IMR-90 (cell line): Measurements from ENCODE around the gene SEMA3C. TPM values are rescaled to one million over a fixed set of nuclear protein-coding genes. Genes with fewer than 3 reads are reported as not detected.

Experiments used
- ATAC-seq: fragments of 200-7000 bp; cut with Tn5 transposase; 2 replicates; pipeline ENCODE4 v1.9.1; 2020; ENCODE audit warnings: low read depth, mild to moderate bottlenecking, moderate library complexity
- BruUV-seq: library from RNA; stranded (reverse); fragments of 400-500 nt; replicated peaks from 2 replicates; lab custom pipeline; 2021; lab: Mats Ljungman, UMichigan
- CTCF ChIA-PET: fragments of 300-600 bp; formaldehyde crosslinking; extraction: SDS; loops from one replicate; lab custom pipeline; 2021; ENCODE audit warnings: antibody characterized with exemption; lab: Yijun Ruan, JAX
- POLR2A ChIA-PET: fragments of 300-600 bp; sonication (Branson Sonifier 250); formaldehyde crosslinking; loops from one replicate; lab custom pipeline; 2022; ENCODE audit warnings: antibody characterized with exemption; ENCODE audit not compliant: unreplicated experiment; lab: Charles Lee
- DNase-seq: peaks from one replicate; pipeline ENCODE4 v3.0.0; 2013
- H2AFZ ChIP-seq: replicated peaks from 2 replicates; pipeline ENCODE3; 2013; ENCODE audit warnings: low read length, mild to moderate bottlenecking; ENCODE audit not compliant: poor library complexity
- H2AK5ac ChIP-seq: 2 replicates; pipeline ENCODE4 v1.6.1; 2013; ENCODE audit warnings: low read depth, low read length, inconsistent platforms
- H2AK9ac ChIP-seq: replicated peaks from 2 replicates; pipeline ENCODE3; 2013; ENCODE audit warnings: mild to moderate bottlenecking, low read depth, low read length, moderate library complexity; ENCODE audit not compliant: poor library complexity
- H2BK120ac ChIP-seq: 2 replicates; pipeline ENCODE4 v1.6.1; 2013; ENCODE audit warnings: low read depth, low read length, inconsistent platforms
- H2BK15ac ChIP-seq: 3 replicates; pipeline ENCODE4 v1.6.1; 2013; ENCODE audit warnings: low read depth, low read length, inconsistent platforms
- H2BK20ac ChIP-seq: 2 replicates; pipeline ENCODE4 v1.6.1; 2013; ENCODE audit warnings: low read depth, mild to moderate bottlenecking, inconsistent platforms, low read length, moderate library complexity
- H2BK5ac ChIP-seq: 2 replicates; pipeline ENCODE4 v1.6.1; 2013; ENCODE audit warnings: mild to moderate bottlenecking, low read depth, low read length, inconsistent platforms; ENCODE audit not compliant: poor library complexity, severe bottlenecking
- H3K14ac ChIP-seq: replicated peaks from 2 replicates; pipeline ENCODE4 v1.6.1; 2013; ENCODE audit warnings: low read depth, low read length, inconsistent platforms
- H3K18ac ChIP-seq: 2 replicates; pipeline ENCODE4 v1.6.1; 2013; ENCODE audit warnings: low read depth, low read length, control low read depth
- H3K23ac ChIP-seq: 2 replicates; pipeline ENCODE4 v1.6.1; 2013; ENCODE audit warnings: low read depth, low read length, inconsistent platforms
- H3K27ac ChIP-seq: 2 replicates; pipeline ENCODE4 v1.5.1; 2013; ENCODE audit warnings: mild to moderate bottlenecking, control low read depth, low read length; ENCODE audit not compliant: insufficient read depth
- H3K27me3 ChIP-seq: 2 replicates; pipeline ENCODE4 v1.6.1; 2013; ENCODE audit warnings: low read length; ENCODE audit not compliant: control insufficient read depth, insufficient read depth
- H3K36me3 ChIP-seq: 2 replicates; pipeline ENCODE4 v1.6.1; 2013; ENCODE audit warnings: low read length, mixed read lengths; ENCODE audit not compliant: control insufficient read depth, insufficient read depth
- H3K4ac ChIP-seq: 2 replicates; pipeline ENCODE4 v1.6.1; 2013; ENCODE audit warnings: low read depth, low read length, inconsistent platforms
- H3K4me1 ChIP-seq: 2 replicates; pipeline ENCODE4 v1.6.1; 2013; ENCODE audit warnings: low read length, mixed read lengths; ENCODE audit not compliant: control insufficient read depth, insufficient read depth
- H3K4me2 ChIP-seq: 2 replicates; pipeline ENCODE4 v1.6.1; 2013; ENCODE audit warnings: low read depth, mild to moderate bottlenecking, control low read depth, low read length, moderate library complexity
- H3K4me3 ChIP-seq: 2 replicates; pipeline ENCODE4 v1.5.1; 2013; ENCODE audit warnings: low read depth, mild to moderate bottlenecking, control low read depth, low read length, moderate library complexity; ENCODE audit not compliant: insufficient read depth
- H3K56ac ChIP-seq: 2 replicates; pipeline ENCODE4 v1.6.1; 2013; ENCODE audit warnings: low read length, inconsistent platforms; ENCODE audit not compliant: insufficient read depth; ENCODE audit errors: extremely low read depth
- H3K79me1 ChIP-seq, 2 experiments: 2 replicates each; pipeline ENCODE4 v1.6.1; 2013; ENCODE audit warnings: low read length in 2 of 2, inconsistent platforms in 1 of 2, low read depth in 1 of 2
- H3K9ac ChIP-seq: 2 replicates; pipeline ENCODE4 v1.6.1; 2013; ENCODE audit warnings: low read depth, low read length, control low read depth
- H3K9me1 ChIP-seq: 2 replicates; pipeline ENCODE4 v1.6.1; 2013; ENCODE audit warnings: low read length, inconsistent platforms; ENCODE audit not compliant: insufficient read depth
- H3K9me3 ChIP-seq: 2 replicates; pipeline ENCODE4 v1.6.1; 2013; ENCODE audit warnings: low read length; ENCODE audit not compliant: control insufficient read depth, insufficient read depth
- H4K20me1 ChIP-seq: 2 replicates; pipeline ENCODE4 v1.6.1; 2013; ENCODE audit warnings: low read length, inconsistent platforms; ENCODE audit not compliant: insufficient read depth
- H4K5ac ChIP-seq: 2 replicates; pipeline ENCODE4 v1.6.1; 2013; ENCODE audit warnings: mild to moderate bottlenecking, low read depth, low read length, control low read depth
- H4K8ac ChIP-seq, 2 experiments: 2 replicates each; pipeline ENCODE4 v1.6.1; 2013; ENCODE audit warnings: low read depth in 2 of 2, low read length in 2 of 2, control low read depth in 1 of 2, inconsistent platforms in 1 of 2
- H4K91ac ChIP-seq: 2 replicates; pipeline ENCODE4 v1.6.1; 2013; ENCODE audit warnings: low read depth, low read length, inconsistent platforms; ENCODE audit not compliant: insufficient read depth
- FOS ChIP-seq: fragments of 150-350 bp; IDR thresholded peaks from 2 replicates; pipeline ENCODE4 v1.6.1; 2016; ENCODE audit warnings: low read depth, low read length
- RFX5 ChIP-seq: IDR thresholded peaks from 2 replicates; pipeline ENCODE4 v1.8.0; 2012; ENCODE audit warnings: low read depth, mild to moderate bottlenecking, low read length, moderate library complexity
- WGBS, 2 experiments: methylation state at CpG; one replicate each; pipeline versions ENCODE4 v1.1.5 to v1.1.7; 2013; ENCODE audit warnings: missing lambda C conversion rate in 2 of 2; ENCODE audit not compliant: insufficient read length in 1 of 2; ENCODE audit errors: extremely low coverage in 2 of 2; 5-methylcytosine and 5-hydroxymethylcytosine counted together
- dilution Hi-C: fragments of 300-500 bp; cut with HindIII; formaldehyde crosslinking; loops from one replicate; pipeline ENCODE4 v1.14.3; 2018; ENCODE audit warnings: low sequenced_read_pairs; ENCODE audit not compliant: unreplicated experiment
- in situ Hi-C: fragments of 300-500 bp; cut with MboI; formaldehyde crosslinking; loops from 3 replicates; pipeline ENCODE4 v1.14.3; 2019; ENCODE audit warnings: low sequenced_read_pairs, inconsistent platforms, mixed read lengths
- intact Hi-C: fragments of 100-400 bp; cut with micrococcal nuclease; formaldehyde crosslinking; loops from 2 replicates; pipeline ENCODE4 v1.10.0; 2022
- polyA plus RNA-seq, 3 experiments: library from polyadenylated mRNA; depleted of rRNA; stranded (reverse); fragments of >200 nt; gene quantifications; 2 replicates each; pipeline ENCODE4 v1.2.3, GENCODE V29; 2012; ENCODE audit warnings: low replicate concordance in 1 of 3
- total RNA-seq: library from RNA; depleted of rRNA; stranded (reverse); fragments of >200 nt; gene quantifications from 2 replicates; pipeline ENCODE4 v1.2.3, GENCODE V29; 2012
- TF ChIP-seq, protein P1 (sequence below): fragments of 150-350 bp; IDR thresholded peaks from 2 replicates; pipeline ENCODE4 v1.6.1; 2017; ENCODE audit warnings: mild to moderate bottlenecking, antibody characterized with exemption, low read length, low read depth

SEMA3C gene
- total and polyA plus RNA-seq, 2 of the 4 experiments (the other 2 are of a cell fraction): 21.2 to 97.1 TPM

DNA sequence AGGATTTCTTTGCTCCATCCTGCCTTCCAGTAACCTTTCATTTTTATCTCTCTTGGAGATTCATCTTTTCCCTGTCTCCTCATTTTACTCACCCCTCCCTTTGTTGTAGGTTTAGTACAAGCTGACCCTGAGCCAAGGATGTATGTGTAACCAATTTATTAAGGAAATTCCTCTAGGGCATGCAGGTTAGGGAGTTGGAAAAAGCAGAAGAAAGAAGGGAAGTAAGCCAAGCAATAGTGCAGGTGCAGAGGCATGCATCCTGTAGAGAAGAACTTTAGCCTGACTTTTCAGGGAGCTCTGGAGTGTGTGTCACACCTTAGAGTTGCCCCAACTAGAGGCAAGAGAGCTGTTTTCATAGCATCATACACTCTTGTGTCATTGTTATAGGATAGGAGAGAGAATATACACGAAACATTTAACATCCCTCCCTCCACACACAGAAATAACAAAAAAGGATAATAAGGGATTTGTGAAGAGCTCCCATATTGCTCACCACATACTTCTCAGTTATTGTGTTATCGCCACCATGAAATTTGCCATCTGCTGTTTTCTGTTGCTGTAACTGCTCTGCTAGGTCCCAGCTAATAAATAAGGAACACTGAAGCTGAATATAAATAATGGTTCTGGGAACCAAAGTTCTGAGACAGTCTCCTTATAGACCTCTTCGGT is 21.8 kb upstream of the SEMA3C start:
- Histone ChIP-seq H2BK5ac (peak overlapping the region; percentile 93), H3K9me3 (no peaks in the 10 kb centered on the region), H2AK9ac (no peak overlapping the region), H3K4me1 (peaks cover 5% of the 10 kb centered on the region; the same call in 1 of the 2 replicates), H4K91ac (peak overlapping the region; percentile 57), H3K4ac (peak overlapping the region; percentile 66), H3K18ac (peak overlapping the region; percentile 51; the same call in 1 of the 2 replicates), H2BK120ac (peak overlapping the region; percentile 89), H3K36me3 (no peaks in the 10 kb centered on the region), H3K9me1 (peaks cover 4% of the 10 kb centered on the region; the same call in 1 of the 2 replicates), H4K8ac (peak overlapping the region; percentile 34 to 46; a peak in 2 of 4 replicates), H4K5ac (peak overlapping the region; percentile 3; the same call in 1 of the 2 replicates), H3K27ac (peak overlapping the region; percentile 41), H3K79me1 (no peaks in the 10 kb centered on the region), H3K14ac (no peak overlapping the region; the same call in 1 of the 2 replicates), H2AFZ (no peak overlapping the region), H2BK15ac (peak overlapping the region; percentile 25; the same call in 2 of the 3 replicates), H3K4me2 (no peak overlapping the region; the same call in 1 of the 2 replicates), H3K56ac (peak overlapping the region; percentile 82), H3K23ac (peak overlapping the region; percentile 49; the same call in 1 of the 2 replicates), H3K27me3 (no peaks in the 10 kb centered on the region), H4K20me1 (no peaks in the 10 kb centered on the region), H3K4me3 (no peak overlapping the region), H3K9ac (no peak overlapping the region), H2BK20ac (peak overlapping the region; percentile 64), H2AK5ac (peak overlapping the region; percentile 13)
- dilution Hi-C loops (no loop called here), intact Hi-C loops (no loop called here), in situ Hi-C loops (no loop called here)
- POLR2A ChIA-PET: no interaction called here
- TF ChIP-seq FOS (no peak), RFX5 (no peak)
- TF ChIP-seq, protein P1, sequence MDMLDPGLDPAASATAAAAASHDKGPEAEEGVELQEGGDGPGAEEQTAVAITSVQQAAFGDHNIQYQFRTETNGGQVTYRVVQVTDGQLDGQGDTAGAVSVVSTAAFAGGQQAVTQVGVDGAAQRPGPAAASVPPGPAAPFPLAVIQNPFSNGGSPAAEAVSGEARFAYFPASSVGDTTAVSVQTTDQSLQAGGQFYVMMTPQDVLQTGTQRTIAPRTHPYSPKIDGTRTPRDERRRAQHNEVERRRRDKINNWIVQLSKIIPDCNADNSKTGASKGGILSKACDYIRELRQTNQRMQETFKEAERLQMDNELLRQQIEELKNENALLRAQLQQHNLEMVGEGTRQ: no peak
- ATAC-seq: no peak
- CTCF ChIA-PET: no interaction called here
- DNase-seq: peak; percentile 11
- no TSS peak for BruUV-seq
- 67% methylated on average over 1 of the region's 3 CpGs; no CpG with 5 or more reads in 1 of the 2 experiments for WGBS, 2 experiments
